NCI-H774 (cell line): ENCODE measurements around the gene ALMS1.
"Not testable (repeated sequence)": the region's sequence is repeated elsewhere in the genome, so short reads cannot be mapped to it uniquely, and the experiment has no call there.

ENCODE experiments used
- DNase-seq: peaks from one replicate; lab custom pipeline; 2025; lab: John Stamatoyannopoulos, UW

Gene ALMS1

DNA sequence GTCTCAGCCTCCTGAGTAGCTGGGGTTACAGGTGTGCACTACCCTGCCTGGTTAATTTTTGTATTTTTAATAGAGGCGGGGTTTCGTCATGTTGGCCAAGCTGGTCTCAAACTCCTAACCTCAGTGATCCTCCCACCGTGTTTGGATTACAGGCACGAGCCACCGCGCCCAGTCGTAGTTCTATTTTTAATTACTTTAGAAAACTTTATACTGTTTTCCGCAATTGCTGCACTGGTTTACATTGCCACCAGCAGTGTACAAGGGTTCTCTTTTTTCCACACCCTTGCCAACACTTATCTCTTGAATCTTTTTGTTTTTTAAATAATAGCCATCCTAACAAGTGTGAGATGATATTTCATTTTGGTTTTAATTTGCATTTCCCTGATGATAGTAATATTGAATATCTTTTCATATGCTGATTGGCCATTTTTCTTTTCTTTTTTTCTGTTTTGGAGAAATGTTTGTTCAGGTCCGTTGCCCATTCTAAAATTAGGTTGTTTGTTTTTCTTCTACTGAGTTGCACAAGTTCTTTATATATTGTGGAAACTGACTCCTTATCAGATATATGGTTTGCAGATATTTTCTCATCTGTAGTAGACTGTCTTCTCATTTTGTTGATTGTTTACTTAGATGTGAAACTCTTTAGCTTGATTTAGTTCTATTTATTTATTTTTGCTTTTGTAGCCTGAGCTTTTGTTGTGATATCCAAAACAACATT is 16.9 kb downstream of the ALMS1 start:
- no peak for DNase-seq

DNA sequence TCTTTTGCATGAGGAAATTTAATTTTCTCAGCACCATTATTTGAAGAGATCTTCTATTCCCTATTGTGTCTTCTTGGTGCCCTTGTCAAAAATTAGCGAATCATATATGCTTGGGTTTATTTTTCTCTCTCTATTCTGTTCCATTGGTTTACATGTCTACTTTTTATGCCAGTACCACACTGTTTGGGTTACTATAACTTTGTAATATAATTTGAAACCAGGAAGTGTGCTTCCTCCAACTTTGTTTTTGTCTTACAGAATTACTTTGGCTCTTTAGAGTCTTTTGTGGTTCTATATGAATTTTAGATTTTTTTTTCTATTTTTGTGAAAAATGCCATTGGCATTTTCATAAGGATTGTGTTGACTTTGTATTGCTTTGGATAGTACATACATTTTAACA is 17.6 kb downstream of the ALMS1 start:
- no peak for DNase-seq

DNA sequence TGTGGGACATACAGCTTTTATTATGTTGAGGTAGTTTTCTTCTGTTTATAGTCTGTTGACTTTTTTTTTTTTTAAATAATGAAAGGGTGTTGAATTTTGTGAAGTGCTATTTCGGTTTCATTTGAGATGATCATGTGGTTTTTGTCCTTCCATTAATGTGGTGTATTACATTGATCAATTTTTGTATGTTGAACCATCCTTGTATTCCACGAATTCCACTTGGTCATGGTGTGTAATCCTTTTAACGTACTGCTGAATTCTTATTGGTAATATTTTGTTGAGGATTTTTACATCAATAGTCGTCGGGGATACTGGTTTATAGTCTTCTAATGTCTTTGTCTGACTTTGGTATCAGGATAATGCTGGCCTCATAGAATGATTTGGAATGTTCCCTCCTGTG is 18.8 kb downstream of the ALMS1 start:
- DNase-seq: no peak

DNA sequence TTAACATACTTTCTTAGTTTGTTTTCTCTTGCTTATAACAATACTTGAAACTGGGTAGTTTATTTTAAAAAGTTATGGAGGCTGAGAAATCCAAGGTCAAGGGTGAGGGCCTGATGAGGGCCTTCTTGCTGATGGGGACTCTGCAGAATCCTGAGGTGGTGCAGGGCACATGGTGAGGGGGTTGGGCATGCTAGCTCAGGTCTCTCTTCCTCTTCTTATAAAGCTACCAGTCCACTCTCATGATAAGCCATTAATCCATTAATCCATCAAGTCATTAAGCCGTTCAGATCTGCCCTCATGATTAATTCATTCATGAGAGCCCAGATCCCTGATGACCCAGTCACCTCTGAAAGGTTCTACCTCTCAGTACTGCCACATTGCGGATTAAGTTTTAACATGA is 21.4 kb downstream of the ALMS1 start:
- no peak for DNase-seq

DNA sequence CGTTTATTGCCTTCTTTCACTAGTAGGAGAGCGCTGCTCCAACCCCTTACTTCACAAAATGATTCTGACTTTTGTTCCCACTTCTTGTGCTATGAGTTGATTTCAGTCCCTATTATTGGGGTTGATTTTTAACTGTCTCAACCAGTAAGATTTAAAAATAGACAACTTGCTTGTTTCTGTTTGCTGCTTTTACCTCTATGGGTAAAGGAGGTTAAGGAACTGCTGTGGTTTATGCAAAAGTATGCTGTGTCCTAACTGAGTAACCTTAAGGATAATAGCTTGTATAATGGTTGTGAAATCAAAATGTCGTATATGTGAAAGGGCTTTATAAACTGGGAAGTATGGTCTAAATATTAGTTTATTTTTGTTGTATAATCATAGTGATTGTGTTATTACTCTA is 22.6 kb downstream of the ALMS1 start:
- DNase-seq: no peak

DNA sequence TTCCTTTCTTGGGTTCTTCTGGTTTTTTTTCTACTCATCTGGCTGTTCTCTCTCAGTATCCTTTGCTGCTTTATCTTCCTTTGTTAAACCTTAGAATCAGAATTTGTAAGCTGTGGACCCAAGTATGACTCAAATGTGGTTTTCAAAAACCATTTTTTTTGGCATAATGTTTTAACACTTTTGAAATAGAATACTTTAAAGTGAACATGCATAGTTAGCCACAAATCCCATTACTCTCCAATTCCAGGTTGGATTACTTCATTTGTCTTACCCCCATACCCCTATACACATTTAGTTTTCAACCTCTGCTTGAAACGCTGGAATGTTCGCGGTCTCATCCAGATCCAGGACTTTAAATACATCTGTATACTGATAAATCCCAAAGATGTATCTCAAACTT is 29.1 kb downstream of the ALMS1 start:
- DNase-seq: no peak

DNA sequence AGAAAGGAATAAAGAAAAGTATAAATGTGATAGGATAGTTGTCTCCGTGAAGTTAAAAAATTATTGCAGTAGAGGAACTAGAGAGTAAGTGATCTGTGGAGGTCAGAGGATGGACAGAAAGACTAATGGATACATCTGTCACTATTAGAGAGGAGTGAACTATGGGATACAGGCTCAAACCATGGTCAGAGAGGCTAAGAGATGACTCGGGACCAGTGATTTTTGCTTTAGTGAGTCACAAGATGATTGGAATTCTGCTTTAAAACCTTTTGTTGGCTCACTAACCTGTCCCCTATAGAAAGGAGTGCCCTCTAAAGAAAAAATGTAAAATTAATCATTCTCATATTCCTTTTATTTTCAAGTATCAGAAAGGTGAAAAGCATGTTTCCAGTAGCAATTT is 30.3 kb downstream of the ALMS1 start:
- DNase-seq: no peak

DNA sequence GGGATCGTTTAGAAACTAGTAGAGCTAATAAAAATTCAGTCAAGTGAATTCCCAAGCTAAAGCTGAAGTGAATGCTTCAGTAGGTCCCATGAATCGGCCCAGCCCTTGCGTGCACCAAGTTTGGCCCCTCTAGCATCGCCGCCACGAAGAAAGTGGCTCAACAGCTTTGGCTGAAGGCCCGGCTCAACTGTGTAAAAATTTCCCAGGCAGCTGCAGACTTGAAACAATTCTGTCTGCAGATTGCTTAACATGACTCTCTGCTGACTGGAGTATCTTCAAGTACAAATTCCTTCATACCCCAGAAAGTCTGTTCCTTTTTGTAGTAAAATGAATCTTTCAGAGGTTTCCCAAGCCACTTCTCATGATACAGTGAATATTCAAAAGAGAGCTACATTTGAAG is 32.7 kb downstream of the ALMS1 start:
- DNase-seq: no peak

DNA sequence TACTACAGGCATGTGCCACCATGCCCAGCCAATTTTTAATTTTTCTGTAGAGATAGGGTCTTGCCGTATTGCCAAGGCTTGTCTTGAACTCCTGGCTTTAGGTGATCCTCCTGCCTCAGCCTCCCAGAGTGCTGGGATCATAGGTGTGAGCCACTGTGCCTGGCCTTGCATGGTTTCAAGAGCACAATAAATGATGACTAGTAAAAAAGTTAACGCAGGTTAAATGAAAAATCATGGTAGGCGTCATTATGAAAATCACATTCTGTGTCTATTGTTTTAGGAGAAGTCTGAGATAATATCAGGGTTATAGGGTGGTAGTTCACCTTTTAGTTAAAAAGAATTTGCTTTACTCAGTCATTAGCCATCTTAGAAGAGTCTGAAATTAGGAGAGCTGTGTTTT is 38.3 kb downstream of the ALMS1 start:
- no peak for DNase-seq

DNA sequence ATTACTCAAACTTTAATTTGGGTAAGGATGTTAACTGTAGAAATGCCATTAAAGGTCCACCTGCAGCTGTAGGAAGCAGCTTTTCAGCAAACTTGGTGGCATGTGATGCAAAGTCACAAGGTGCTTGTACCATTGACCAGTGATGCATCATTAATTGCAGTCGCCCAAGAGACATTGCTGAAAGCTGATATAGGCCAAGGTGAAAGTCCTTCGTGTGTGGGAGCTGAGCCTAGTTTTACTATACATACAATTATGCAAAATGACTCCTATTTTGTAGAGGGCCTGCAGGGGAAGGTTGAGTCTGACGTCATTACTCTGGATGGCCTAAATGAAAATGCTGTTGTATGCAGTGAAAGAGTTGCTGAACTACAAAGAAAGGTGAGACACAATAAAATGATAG is 40.5 kb downstream of the ALMS1 start:
- no peak for DNase-seq

DNA sequence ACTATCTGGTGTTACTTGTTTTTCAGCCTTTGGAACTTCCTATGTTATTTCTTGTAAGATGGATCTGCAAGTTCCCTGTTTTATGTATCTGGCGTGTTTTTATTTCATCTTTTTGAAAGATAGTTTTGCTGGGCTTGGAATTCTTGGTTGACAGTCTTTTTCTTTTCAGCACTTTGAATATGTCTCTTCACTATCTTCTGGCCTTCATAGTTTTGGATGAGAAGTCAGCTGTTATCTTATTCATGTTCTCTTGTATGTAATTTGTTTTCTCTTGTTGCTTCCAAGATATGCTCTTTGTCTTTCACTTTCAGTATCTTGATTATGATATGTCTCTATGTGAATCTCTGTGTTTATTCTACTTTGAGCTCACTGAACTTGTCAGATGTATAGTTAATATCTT is 50.4 kb downstream of the ALMS1 start:
- no peak for DNase-seq

DNA sequence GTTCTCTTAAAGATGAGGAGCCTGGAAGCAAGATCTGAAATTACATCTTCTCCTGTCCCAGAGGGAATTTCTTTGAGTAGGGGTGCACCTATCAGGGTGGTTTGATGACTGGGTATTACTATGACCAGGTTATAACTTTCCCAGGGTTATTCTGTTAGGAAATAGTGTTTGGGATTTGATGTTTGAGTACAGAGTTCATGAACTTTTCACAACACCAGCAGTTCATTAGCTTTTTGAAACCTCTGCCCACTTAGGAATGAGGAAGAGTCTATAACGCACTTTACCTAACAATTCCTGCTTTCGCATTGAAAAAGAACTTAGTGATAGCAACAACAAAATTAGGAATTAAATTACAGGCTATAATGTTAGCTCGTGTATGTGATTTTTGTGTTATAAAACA is 58.6 kb downstream of the ALMS1 start:
- DNase-seq: no peak

DNA sequence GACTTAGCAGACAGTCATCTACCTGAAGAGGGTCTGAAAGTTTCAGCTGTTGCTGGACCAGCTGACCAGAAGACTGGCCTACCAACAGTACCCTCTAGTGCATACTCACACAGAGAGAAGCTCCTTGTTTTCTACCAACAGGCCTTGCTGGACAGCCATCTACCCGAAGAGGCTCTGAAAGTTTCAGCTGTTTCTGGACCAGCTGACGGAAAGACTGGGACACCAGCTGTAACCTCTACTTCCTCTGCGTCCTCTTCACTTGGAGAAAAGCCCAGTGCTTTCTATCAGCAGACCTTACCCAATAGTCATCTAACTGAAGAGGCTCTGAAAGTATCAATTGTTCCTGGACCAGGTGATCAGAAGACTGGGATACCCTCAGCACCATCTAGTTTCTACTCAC is 63.2 kb downstream of the ALMS1 start:
- no peak for DNase-seq

DNA sequence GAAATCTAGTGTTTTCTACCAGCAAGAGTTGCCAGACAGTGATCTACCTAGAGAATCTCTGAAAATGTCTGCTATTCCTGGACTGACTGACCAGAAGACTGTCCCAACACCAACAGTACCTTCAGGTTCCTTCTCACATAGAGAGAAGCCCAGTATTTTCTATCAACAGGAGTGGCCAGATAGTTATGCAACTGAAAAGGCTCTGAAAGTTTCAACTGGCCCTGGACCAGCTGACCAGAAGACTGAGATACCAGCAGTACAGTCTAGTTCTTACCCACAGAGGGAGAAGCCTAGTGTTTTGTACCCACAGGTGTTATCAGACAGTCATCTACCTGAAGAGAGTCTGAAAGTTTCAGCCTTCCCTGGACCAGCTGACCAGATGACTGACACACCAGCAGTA is 63.8 kb downstream of the ALMS1 start:
- no peak for DNase-seq

DNA sequence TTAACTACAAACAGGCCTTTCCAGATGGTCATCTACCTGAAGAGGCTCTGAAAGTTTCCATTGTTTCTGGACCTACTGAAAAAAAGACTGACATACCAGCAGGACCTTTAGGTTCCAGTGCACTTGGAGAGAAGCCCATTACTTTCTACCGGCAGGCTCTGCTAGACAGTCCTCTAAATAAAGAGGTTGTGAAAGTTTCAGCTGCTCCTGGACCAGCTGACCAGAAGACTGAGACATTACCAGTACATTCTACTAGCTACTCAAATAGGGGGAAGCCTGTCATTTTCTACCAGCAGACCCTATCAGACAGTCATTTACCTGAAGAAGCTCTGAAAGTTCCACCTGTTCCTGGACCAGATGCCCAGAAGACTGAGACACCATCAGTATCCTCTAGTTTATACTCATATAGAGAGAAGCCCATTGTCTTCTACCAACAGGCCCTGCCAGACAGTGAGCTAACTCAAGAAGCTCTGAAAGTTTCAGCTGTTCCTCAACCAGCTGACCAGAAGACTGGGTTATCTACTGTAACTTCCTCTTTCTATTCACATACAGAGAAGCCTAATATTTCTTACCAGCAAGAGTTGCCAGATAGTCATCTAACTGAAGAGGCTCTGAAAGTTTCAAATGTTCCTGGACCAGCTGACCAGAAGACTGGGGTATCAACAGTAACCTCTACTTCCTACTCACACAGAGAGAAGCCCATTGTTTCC is 65.8 kb downstream of the ALMS1 start:
- DNase-seq: no peak

DNA sequence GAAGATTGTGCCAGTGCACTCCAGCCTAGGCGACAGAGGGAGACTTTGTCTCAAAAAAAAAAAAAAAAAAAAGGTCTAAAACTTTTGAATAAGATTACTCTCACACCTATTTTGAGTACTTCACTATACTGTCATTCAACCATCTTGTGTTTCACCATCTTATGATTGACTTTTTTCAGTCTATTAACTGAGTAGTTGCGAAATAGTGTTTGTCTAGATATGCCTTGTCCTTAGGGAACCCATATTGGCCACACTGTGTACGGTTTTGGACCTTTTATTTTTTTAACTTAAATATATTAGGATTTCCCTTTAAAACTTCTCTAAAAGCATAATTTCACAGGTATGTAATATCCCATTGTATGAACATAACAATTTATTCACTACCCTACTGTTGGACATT is 72.3 kb downstream of the ALMS1 start:
- no peak for DNase-seq

DNA sequence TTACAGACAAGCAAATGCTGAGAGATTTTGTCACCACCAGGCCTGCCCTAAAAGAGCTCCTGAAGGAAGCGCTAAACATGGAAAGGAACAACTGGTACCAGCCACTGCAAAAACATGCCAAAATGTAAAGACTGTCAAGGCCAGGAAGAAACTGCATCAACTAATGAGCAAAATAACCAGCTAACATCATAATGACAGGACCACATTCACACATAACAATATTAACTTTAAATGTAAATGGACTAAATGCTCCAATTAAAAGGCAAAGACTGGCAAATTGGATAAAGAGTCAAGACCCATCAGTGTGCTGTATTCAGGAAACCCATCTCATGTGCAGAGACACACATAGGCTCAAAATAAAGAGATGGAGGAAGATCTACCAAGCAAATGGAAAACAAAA is 76.8 kb downstream of the ALMS1 start:
- DNase-seq: not testable (repeated sequence)

DNA sequence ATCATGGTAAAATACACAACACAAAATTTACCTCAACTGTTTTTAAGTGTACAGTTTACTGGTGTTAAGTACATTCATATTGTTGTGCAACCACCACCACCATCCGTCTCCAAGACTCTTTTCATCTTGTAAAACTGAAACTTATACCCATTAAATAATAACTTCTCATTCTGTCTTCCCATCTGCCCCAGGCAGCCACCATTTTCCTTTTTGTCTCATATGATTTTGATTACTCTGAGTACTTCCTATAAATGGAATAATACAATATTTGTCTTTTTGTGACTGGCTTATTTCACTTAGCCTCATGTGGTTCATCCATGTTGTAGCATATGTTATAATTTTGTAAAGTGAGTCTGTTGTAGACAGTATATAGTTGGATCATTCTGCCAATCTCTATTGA is 82.7 kb downstream of the ALMS1 start:
- no peak for DNase-seq

DNA sequence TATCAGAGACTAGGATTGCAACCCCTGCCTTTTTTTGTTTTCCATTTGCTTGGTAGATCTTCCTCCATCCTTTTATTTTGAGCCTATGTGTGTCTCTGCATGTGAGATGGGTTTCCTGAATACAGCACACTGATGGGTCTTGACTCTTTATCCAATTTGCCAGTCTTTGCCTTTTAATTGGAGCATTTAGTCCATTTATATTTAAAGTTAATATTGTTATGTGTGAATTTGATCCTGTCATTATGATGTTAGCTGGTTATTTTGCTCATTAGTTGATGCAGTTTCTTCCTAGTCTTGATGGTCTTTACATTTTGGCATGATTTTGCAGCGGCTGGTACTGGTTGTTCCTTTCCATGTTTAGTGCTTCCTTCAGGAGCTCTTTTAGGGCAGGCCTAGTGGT is 98.2 kb downstream of the ALMS1 start:
- not testable (repeated sequence) for DNase-seq

DNA sequence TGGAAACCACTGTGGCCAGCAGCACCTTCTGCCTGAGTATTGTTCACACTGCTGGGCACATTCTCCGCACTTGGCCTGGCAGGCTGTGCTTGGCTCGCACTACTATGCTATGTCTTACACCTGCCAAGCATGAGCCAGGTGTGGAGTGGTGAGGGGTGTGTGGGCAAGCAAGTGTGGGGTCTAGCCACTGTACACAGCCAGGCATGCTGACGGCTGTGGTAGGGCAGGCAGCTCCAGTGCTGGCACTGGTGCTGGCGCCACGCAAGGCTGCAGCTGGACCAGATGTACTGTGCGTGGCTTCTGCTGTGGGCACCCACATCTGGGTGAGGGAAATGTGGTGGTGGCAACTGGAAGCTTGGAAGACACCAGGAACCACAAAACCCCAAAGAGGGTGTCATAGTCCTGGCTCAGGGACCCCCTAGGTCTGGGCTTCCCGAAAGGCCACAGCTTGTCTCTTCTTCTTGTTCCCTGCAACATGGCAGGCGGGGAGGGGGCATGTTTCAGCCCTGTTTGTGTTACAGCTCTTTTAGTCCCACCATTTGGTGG is 101.5 kb downstream of the ALMS1 start:
- no peak for DNase-seq

DNA sequence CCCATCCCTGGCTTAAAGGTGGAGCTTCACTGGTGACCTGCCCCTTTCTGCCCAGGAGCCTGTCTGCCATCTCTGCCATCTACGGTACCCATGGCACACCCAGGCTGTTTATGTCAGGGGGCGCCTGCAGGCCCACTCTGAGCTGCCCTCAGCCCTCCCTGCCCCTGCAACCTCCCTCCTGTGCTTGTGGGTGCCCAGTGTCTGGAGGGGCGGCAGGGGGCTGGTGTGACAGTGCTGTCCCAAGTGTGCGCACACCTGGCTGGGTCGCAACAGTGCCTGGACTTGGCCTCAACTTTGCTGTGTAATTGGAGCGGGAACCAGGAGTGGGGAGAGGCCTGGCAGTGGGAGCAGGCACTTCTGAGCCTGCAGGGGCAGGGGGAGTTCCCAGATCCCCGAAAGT is 102.4 kb downstream of the ALMS1 start:
- no peak for DNase-seq

DNA sequence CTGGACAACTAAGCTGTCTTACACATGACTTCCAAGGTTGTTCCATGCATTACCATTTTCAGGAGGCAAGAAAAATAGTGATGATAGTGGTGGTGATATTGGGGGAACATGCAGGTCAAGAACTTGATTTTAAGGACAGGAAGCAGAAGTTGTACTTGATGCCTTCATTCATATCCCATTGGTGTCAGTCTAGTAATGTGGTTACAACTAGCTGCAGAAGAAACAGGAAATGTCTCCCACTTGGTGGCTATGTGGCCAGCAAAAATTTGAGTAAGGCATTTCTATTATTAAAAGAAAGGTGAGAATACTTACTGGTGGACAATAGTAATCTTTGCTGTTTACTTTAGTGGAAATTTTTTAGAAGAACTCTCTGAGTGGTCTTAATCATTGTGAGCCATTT is 103.4 kb downstream of the ALMS1 start:
- no peak for DNase-seq

DNA sequence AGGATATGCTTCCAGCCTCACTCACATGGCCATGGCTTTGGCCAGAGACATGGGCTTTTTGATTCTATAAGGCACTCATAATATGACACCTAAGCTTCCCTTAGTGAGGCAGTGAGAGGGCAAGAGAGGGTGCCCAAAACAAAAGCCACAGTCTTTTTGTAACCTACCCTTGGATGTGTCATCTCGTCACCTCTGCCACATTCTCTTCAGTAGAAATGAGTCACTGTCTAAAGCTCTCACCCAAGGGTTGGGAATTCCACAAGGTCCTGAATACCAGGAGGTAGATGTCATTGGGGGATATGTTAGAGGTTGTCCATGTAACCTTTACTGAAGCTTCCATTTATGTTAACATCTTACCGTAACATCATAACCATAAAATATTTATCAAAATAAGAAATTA is 108.4 kb downstream of the ALMS1 start:
- no peak for DNase-seq
